GM18909 (cell line): ENCODE measurements around the gene TMEM247.
"Not testable (repeated sequence)": the region's sequence is repeated elsewhere in the genome, so short reads cannot be mapped to it uniquely, and the experiment has no call there.

Experiments
- ATAC-seq: cut with Tn5 transposase; IDR thresholded peaks from one replicate; pipeline ENCODE4 v1.9.1; 2021; ENCODE audit warnings: mild to moderate bottlenecking; ENCODE audit not compliant: unreplicated experiment, poor library complexity

TMEM247 gene

DNA sequence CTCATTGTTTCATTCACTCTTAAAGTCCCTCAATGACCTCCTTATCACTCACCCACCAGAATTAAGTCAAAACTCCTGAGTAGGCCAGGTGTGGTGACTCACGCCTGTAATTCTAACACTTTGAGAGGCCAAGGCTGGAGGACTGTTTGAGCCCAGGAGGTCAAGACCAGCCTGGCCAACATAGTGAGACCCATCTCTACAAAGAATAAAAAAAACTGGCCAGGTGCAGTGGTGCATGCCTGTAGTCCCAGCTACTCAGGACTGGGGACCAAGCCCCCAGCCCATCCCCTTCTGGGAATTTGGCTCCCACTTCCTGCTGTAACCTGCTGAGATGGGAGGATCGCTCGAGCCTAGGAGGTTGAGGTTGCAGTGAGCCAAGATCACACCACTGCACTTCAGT, 28.9 kb downstream of the TMEM247 start:
- ATAC-seq, result no peak

DNA sequence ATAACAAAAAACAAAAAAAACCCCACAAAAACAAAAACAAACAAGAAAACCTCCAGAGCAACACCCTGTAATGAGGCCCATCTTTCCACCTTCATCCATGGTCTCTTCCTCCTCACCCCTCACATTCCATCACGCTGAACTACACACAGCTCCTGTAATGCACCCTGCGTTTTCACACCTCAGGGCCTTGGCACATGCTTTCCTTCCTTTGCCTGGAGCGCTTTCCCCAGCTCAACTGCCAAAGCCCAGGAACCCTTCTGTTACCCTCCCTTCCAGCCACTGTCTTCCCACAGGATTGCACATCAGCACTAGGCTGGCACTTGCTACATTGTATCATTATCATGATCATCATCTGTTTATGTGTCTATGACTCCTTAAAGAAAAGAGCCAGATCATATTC, 29.4 kb downstream of the TMEM247 start:
- ATAC-seq, result no peak

DNA sequence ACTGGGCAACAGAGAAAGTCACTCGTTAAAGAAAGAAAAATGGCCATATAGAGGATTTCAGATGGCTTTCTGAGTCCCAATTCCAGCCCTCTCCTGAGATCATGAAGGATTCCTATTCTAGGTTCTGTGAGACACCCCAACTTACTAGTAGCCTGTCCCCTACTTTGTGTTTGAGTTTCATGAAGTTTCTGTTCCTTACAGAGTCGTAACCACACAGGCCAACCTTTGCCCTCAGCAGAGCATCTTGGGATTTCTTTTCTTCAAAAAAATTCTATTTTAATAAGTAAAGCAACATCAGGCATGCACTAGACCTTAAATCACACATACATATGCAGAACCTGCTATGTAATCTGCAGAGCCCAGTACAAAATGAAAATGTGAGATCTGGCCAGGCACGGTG, 30.4 kb downstream of the TMEM247 start:
- ATAC-seq, result no peak

DNA sequence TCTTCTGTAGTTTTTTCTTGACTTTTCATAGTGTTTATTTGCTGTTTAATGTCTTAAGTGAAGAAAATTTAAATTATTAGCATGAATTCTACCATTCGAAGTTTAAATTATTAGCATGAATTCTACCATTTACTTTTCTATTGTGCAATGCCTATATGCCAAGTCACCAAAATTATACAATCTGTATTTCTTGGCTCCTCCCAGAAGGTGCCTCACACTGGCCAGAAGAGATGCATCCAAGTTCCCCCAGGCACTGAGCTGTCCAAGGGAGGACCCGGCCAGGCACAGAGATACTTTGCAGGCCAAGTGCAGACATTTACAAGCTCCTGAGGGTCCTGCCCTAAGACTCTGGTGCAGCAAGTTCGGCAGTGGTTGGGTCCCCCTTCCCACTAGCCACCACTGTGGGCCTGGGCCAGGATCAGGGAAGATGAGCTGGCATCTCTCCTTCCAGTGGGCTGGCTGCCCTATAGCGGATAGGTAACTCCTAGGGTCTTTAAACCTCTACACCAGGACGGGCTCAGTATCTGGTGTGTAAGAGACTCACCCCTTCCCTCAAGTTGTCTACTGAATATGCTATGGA, 31.3 kb downstream of the TMEM247 start:
- ATAC-seq, result no peak

DNA sequence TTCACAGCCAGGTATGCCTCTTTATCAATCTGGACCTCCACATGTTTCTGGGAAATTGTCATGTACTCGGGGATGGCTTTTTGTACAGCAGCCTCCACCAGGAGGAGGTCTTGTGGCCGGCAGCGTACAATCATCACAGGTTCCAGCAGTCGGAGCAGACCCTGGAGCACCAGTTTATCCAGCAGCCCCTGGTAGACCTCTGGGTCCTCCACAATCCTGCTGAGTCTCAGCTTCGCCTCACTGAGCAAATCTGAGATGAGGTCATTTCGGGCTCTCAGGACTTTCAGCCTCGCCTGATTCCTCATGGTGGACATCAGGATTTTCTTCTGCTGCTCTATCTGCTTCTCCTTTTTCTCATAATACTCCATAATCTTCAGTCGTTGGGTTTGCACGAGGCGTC, 32.8 kb downstream of the TMEM247 start:
- ATAC-seq, result no peak

DNA sequence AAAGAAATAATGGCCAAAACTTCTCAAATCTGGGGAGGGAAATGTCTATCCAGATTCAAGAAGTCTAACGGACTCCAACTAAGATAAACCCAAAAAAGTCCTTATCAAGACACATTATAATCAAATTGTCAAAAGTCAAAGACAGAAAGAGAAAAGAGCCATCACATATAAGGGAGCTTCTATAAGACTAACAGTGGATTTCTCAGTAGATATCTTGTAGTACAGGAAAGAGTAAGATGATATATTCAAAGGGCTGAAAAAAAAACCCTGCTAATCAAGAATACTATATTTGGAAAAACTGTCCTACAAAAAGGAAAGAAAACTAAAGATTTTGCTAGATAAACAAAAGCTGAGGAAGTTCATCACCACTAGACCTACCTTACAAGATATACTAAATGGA, 35.4 kb downstream of the TMEM247 start:
- ATAC-seq, result no peak

DNA sequence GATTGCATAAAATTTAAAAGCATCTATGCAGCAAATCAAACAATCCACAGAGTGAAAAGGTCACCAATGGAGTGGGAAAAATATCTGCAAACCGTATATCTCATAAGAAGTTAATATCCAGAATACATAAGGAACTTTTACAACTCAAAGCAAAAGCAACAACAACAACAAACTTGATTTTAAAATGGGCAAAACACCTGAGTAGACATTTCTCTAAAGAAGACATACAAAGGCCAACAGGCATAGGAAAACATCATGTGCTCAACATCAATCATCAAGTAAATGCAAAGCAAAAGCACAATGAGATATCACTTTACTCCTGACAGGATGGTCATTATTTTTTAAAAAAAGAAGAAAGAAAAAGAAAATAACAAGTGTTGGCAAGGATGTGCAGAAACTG, 38.1 kb downstream of the TMEM247 start:
- ATAC-seq, result no peak

DNA sequence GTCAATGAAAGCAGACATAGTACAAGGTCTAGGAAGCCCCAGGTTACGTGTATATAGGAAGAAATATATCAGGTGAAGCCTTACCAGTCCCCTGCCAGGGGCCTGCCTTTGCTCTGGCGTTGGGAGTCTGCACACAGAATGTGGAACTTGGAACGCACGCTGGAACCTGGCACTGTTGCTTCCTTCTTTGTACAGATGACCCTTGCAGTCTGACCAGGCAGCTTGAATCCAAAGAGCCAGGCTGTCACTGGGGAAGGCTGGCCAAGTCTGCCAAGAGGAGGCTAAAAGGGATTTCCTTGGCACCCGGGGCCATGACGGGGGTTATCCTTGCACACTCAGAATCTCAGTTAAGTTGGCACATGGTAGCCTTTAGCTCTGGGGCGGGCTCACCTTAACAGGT, 39.5 kb downstream of the TMEM247 start:
- no peak for ATAC-seq

DNA sequence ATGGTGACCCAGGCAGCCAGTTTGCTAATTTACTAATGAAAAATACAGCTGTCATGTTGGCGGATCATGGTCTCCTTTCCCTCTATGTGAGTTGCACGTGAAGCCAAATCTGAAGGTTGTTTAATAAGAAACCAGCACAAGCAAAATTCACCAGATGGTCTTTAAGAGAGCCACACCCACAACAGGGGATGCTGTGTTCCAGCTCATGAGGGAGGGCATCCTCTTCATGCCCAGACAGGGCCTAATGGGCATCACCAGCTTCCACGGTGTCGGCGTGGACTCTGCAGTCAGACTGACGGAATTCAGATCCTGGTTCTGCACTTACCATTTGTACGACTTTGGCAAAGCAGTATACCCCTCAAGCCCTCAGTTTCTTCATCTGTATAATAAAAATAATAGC, 39.9 kb downstream of the TMEM247 start:
- ATAC-seq, result no peak

DNA sequence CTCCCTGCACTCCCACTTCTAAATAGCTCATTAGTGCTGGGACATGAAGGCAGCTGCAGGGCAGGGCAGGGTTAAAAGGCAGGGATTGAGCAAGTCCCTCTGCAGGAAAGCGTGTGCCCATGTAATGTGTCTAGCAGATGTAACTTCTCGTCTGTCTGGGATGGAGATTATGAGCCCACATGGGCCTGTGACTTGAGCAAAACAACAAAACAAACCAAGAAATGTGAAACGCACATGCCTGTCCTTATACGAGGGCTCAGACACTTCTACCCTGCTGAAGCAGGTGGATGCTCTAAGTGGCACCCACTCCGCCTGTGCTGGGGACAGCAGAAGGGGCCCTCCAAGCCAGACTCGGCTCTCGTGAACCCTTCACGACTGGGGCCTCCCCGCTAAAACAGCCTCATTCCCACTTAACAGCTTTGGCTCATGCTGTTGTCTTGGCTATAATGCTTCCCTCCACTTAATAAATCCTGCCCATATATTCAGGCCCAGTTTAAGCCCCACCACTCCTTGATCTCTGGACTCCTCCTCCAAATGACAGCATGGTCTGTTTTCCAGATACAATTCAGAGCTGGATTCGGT, 40.9 kb downstream of the TMEM247 start:
- no peak for ATAC-seq

DNA sequence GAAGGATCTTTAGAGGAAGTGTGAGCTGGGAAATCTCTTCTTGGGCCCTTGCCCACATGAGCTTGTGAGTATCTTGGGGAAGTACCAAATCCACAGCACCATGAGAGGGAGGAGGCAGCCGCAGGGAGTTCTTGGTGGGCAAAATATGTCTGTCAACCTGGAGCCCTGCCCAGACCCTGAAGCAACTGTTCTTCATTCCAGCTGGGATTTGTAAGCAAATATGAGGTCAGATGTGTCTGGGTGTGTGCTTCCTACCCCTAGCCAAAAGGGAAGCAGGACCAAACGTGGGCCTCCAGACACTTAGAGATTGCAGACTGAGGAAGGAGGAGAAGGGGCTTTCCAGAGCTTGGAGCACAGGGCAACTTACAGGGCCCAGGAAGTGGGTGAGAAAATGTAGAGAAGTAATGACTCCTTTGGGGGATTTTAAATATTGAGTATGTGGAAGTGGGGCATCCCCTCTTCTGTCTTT, 41.9 kb downstream of the TMEM247 start:
- ATAC-seq, result no peak

DNA sequence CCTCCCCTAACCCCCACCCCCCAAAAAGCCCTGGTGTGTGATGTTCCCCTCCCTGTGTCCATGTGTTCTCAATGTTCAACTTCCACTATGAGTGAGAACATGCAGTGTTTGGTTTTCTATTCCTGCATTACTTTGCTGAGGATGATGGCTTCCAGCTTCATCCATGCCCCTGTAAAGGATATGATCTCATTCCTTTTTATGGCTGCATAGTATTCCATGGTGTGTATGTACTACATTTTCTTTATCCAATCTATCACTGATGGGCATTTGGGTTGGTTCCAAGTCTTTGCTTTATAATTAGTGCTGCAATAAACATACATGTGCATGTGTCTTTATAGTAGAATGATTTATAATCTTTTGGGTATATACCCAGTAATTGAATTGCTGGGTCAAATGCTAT, 43.0 kb downstream of the TMEM247 start:
- not testable (repeated sequence) for ATAC-seq

DNA sequence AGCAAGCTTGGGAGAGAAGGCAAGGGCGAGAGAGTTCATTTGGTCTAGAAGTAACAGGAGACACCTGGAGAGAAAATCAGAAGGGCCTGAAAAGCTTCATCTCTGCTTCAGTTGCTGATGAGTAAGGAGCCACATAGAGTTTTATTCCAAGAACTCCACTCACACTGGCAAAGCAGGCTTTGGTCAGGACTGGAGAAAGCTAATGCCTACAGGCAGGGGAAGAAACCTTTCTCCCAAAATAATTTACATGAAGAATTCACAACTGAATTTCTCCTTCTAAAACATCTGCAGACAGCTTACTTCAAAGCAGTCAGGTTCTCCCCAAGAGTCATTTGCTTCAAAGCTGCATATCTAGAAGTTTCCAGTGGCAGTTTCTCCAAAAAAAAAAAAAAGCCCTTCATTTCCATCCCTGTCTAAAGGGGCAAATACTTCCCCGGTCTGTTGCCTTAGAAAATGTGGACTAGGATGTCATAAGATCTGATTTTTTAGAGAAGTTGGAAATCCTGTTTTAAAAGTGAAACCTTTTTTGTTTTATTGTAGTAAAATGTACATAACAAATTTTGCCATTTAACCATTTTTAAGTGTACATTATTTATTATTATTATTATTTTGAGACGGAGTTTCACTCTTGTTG, 46.3 kb downstream of the TMEM247 start:
- no peak for ATAC-seq

DNA sequence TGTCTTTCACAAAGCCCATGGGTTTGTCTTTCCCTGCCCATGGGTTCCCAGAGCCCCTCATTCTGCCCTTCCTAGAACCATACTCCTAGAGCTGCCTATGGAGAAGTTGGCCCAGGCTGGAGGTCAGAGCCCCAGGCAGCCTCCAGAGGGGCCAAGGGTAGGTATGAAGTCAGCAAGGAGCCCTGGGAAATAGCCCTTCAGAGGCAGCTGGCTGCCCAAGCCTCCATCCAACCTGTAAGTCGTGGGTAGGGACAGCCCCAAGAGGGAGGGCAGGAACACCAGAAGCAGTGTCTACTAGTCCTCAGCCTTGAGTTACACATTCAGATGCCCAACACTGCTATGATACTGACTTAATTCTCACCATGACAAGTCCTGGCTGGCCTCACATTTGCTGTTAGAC, 49.5 kb downstream of the TMEM247 start:
- ATAC-seq, result no peak

DNA sequence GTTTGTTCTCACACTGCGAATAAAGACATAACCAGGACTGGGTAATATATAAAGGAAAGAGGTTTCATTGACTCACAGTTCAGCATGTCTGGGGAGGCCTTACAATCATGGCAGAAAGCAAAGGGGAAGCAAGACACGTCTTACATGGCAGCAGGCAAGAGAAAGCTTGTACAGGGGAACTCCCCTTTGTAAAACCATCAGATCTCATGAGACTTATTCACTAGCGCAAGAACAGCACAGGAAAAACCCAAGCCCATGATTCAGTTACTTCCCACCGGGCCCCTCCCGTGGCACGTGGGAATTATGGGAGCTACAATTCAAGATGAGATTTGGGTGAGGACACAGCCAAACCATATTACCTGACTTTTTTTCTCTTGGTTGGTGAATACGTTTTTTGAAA, 51.3 kb downstream of the TMEM247 start:
- ATAC-seq, result no peak

DNA sequence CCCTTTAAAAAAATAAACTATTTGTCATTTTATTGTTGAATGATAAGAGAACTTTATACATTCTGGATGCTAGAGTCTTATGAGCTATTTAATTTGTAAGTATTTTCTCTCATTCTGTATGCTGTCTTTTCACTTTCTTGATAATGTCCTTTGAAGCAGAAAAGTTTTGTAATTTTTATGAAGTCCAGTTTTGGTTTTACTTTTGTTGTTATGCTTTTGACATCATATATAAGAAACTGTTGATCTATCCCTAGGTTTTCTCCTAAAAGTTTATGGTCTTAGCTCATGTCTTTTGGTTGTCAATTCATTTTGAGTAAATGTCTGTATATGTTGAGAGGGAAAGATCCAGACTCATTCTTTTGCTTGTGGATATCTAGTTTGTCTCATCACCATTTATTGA, 52.5 kb downstream of the TMEM247 start:
- ATAC-seq, result no peak
